ENCODE data around the gene SORCS1. TPM values are rescaled to one million over a fixed set of nuclear protein-coding genes. Genes with fewer than 3 reads are reported as not detected.

SORCS1 gene
- total RNA-seq, 1 donor from 2014 or later, result 11.1 TPM

GRCh38 chr10:106941297-106942034 lies 223.0 kb downstream of the SORCS1 start:
- no peak overlapping the region for H3K9ac ChIP-seq
- H3K4me3 Mint-ChIP-seq, result no peak overlapping the region
- no peak overlapping the region for H2AFZ ChIP-seq (replicated peaks)
- H3K4me2 ChIP-seq, result no peak overlapping the region
- no peak overlapping the region for H3K27ac Mint-ChIP-seq
- peaks cover 3% of the 10 kb centered on the region for H3K36me3 Mint-ChIP-seq
- no peaks in the 10 kb centered on the region for H4K20me1 ChIP-seq (ENCODE audit: low read depth)
- H3K9me3 Mint-ChIP-seq, result peaks cover 11% of the 10 kb centered on the region
- H3K27me3 ChIP-seq, result no peaks in the 10 kb centered on the region
- H3K4me3 ChIP-seq, result no peak overlapping the region
- no peaks in the 10 kb centered on the region for H3K27me3 Mint-ChIP-seq (ENCODE audit: insufficient read depth, low read depth)
- peaks cover 9% of the 10 kb centered on the region for H3K4me1 ChIP-seq
- H3K4me1 Mint-ChIP-seq, result peaks cover 25% of the 10 kb centered on the region
- no peaks in the 10 kb centered on the region for H3K36me3 ChIP-seq
- no peak for DNase-seq (ENCODE audit: low spot score)
- TF ChIP-seq EZH2phosphoT487 (IDR thresholded peaks at IDR 0.05) (no peak), EZH2 (IDR thresholded peaks at IDR 0.05) (no peak)
- TF ChIP-seq, protein P1, sequence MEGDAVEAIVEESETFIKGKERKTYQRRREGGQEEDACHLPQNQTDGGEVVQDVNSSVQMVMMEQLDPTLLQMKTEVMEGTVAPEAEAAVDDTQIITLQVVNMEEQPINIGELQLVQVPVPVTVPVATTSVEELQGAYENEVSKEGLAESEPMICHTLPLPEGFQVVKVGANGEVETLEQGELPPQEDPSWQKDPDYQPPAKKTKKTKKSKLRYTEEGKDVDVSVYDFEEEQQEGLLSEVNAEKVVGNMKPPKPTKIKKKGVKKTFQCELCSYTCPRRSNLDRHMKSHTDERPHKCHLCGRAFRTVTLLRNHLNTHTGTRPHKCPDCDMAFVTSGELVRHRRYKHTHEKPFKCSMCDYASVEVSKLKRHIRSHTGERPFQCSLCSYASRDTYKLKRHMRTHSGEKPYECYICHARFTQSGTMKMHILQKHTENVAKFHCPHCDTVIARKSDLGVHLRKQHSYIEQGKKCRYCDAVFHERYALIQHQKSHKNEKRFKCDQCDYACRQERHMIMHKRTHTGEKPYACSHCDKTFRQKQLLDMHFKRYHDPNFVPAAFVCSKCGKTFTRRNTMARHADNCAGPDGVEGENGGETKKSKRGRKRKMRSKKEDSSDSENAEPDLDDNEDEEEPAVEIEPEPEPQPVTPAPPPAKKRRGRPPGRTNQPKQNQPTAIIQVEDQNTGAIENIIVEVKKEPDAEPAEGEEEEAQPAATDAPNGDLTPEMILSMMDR (IDR thresholded peaks at IDR 0.05), result no peak
- H3K79me2 ChIP-seq (ENCODE audit: low read depth), result no peaks in the 10 kb centered on the region
- no peaks in the 10 kb centered on the region for H3K9me3 ChIP-seq (ENCODE audit: low read depth)
- no peak overlapping the region for H3K27ac ChIP-seq
- no peaks in the 10 kb centered on the region for H3F3A ChIP-seq (ENCODE audit: low read depth)

DNA sequence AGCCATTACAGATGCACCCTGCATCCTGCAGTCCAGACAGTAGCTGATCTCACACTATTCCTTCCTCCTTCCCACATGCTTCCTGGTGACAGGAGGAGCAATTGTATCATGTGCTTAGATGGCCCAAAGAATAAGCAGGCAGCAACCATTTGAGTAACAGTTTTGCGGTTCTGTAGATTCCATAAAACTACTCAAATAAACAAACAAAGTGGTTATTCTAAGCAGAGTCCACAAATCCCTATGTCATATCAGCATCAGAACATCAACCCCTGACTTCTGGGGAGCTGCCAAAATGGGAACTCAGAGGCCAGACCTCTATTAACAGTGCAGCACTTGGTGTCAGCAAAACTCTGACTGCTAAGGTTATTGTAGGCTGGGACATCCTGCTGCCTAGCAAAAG lies 226.0 kb downstream of the SORCS1 start:
- no peaks in the 10 kb centered on the region for H3K79me2 ChIP-seq (ENCODE audit: low read depth)
- no peak overlapping the region for H3K4me3 Mint-ChIP-seq
- H3K4me1 Mint-ChIP-seq, result peaks cover 25% of the 10 kb centered on the region

GRCh38 chr10:106935978-106936451 lies 228.5 kb downstream of the SORCS1 start:
- Histone ChIP-seq H3K27me3 (no peaks in the 10 kb centered on the region), H3K9me3 (ENCODE audit: low read depth) (no peaks in the 10 kb centered on the region), H4K20me1 (ENCODE audit: low read depth) (no peaks in the 10 kb centered on the region), H3F3A (ENCODE audit: low read depth) (no peaks in the 10 kb centered on the region), H3K4me1 (peaks cover 14% of the 10 kb centered on the region), H2AFZ (replicated peaks) (no peak overlapping the region), H3K36me3 (no peaks in the 10 kb centered on the region), H3K9ac (no peak overlapping the region), H3K4me2 (no peak overlapping the region), H3K79me2 (ENCODE audit: low read depth) (no peaks in the 10 kb centered on the region), H3K27ac (no peak overlapping the region), H3K4me3 (no peak overlapping the region)
- TF ChIP-seq EZH2 (IDR thresholded peaks at IDR 0.05), result no peak
- TF ChIP-seq EZH2phosphoT487 (IDR thresholded peaks at IDR 0.05), result no peak
- TF ChIP-seq, protein P1 (IDR thresholded peaks at IDR 0.05), result no peak
- Mint-ChIP-seq H3K9me3 (peaks cover 13% of the 10 kb centered on the region), H3K4me3 (no peak overlapping the region), H3K27me3 (ENCODE audit: insufficient read depth, low read depth) (no peaks in the 10 kb centered on the region), H3K4me1 (peaks cover 29% of the 10 kb centered on the region), H3K36me3 (peaks cover 3% of the 10 kb centered on the region), H3K27ac (no peak overlapping the region)
- DNase-seq (ENCODE audit: low spot score), result no peak

More for the DNA sequence above, 226.0 kb downstream of the SORCS1 start:
- Histone ChIP-seq H3K9ac (no peak overlapping the region), H3K9me3 (ENCODE audit: low read depth) (no peaks in the 10 kb centered on the region), H2AFZ (replicated peaks) (no peak overlapping the region), H4K20me1 (ENCODE audit: low read depth) (no peaks in the 10 kb centered on the region), H3K27me3 (no peaks in the 10 kb centered on the region), H3K27ac (no peak overlapping the region), H3K36me3 (no peaks in the 10 kb centered on the region), H3K4me3 (no peak overlapping the region), H3F3A (ENCODE audit: low read depth) (no peaks in the 10 kb centered on the region), H3K4me1 (peaks cover 9% of the 10 kb centered on the region), H3K4me2 (no peak overlapping the region)
- Mint-ChIP-seq H3K27me3 (ENCODE audit: insufficient read depth, low read depth) (no peaks in the 10 kb centered on the region), H3K27ac (no peak overlapping the region), H3K9me3 (peaks cover 13% of the 10 kb centered on the region), H3K36me3 (peaks cover 3% of the 10 kb centered on the region)
- no peak for DNase-seq (ENCODE audit: low spot score)
- TF ChIP-seq EZH2 (IDR thresholded peaks at IDR 0.05) (no peak), EZH2phosphoT487 (IDR thresholded peaks at IDR 0.05) (no peak)
- TF ChIP-seq, protein P1 (IDR thresholded peaks at IDR 0.05), result no peak

Measured in neural progenitor cell (in vitro differentiated cells).